WI38 (cell line): ENCODE results near the gene MCRIP2.
A peak's percentile ranks its signal among the peaks of the same experiment; 100 is the strongest.

ENCODE experiments used
- H3K4me3 ChIP-seq: 2 replicates; pipeline ENCODE4 v1.5.1; 2011; ENCODE audit warnings: low read depth, mild to moderate bottlenecking, control low read depth, low read length
- CTCF ChIP-seq: IDR thresholded peaks from 2 replicates; pipeline ENCODE4 v1.5.1; 2012; ENCODE audit warnings: low read depth, mild to moderate bottlenecking, control low read depth, low read length

MCRIP2 gene

GRCh38 chr16:678858-679813, 37.5 kb downstream of the MCRIP2 start:
- no peak for TF ChIP-seq CTCF
- peak overlapping the region; percentile 53 for H3K4me3 ChIP-seq

- TF ChIP-seq CTCF, result no peak
- H3K4me3 ChIP-seq, result peak within 1 kb of the TSS; percentile 82
These were observed 38.4 kb downstream of the MCRIP2 start, which contains the start of gene STUB1 for GRCh38 chr16:679814-680624. STUB1 (plus strand) TSS chr16:680410; CDS start chr16:680526, 116 bp downstream.

GRCh38 chr16:680625-680945, 39.0 kb downstream of the MCRIP2 start:
- no peak for TF ChIP-seq CTCF
- H3K4me3 ChIP-seq, result peak overlapping the region; percentile 82

GRCh38 chr16:680967-681745, 39.5 kb downstream of the MCRIP2 start:
- peak overlapping the region; percentile 82 for H3K4me3 ChIP-seq
- no peak for TF ChIP-seq CTCF

GRCh38 chr16:681746-682427, 40.3 kb downstream of the MCRIP2 start:
- no peak for TF ChIP-seq CTCF
- H3K4me3 ChIP-seq, result peak overlapping the region; percentile 82

GRCh38 chr16:682493-683395, 41.1 kb downstream of the MCRIP2 start:
- no peak for TF ChIP-seq CTCF
- H3K4me3 ChIP-seq, result no peak overlapping the region
